UCSD-AML1 (cell line): ENCODE results near the gene EFCAB8.

Experiments used
- DNase-seq: peaks from one replicate; lab custom pipeline; 2025; ENCODE audit not compliant: unreplicated experiment; lab: John Stamatoyannopoulos, UW

EFCAB8 gene

GRCh38 chr20:32983459-32984112 lies 124.9 kb downstream of the EFCAB8 start:
- DNase-seq, result no peak

- no peak for DNase-seq
These were observed 125.5 kb downstream of the EFCAB8 start for GRCh38 chr20:32984196-32984595.

GRCh38 chr20:32984631-32985354 lies 126.1 kb downstream of the EFCAB8 start:
- DNase-seq, result no peak

GRCh38 chr20:32985596-32985995 lies 126.9 kb downstream of the EFCAB8 start:
- no peak for DNase-seq

- DNase-seq, result no peak
These were observed 127.7 kb downstream of the EFCAB8 start for GRCh38 chr20:32986331-32986966.

GRCh38 chr20:32987044-32987825 lies 128.5 kb downstream of the EFCAB8 start:
- DNase-seq, result no peak

- DNase-seq, result no peak
These were observed 129.3 kb downstream of the EFCAB8 start for GRCh38 chr20:32988008-32988407.

GRCh38 chr20:32989507-32990283 lies 131.0 kb downstream of the EFCAB8 start:
- no peak for DNase-seq

GRCh38 chr20:32990426-32990825 lies 131.7 kb downstream of the EFCAB8 start:
- DNase-seq, result no peak

GRCh38 chr20:32991383-32991782 lies 132.7 kb downstream of the EFCAB8 start:
- DNase-seq, result no peak

GRCh38 chr20:32991792-32992641 lies 133.3 kb downstream of the EFCAB8 start:
- no peak for DNase-seq

GRCh38 chr20:32993496-32994050 lies 134.8 kb downstream of the EFCAB8 start:
- no peak for DNase-seq

- DNase-seq, result no peak
These were observed 137.1 kb downstream of the EFCAB8 start for GRCh38 chr20:32995802-32996201.

- no peak for DNase-seq
These were observed 138.7 kb downstream of the EFCAB8 start for GRCh38 chr20:32997431-32997830.

GRCh38 chr20:32999603-33000250 lies 141.0 kb downstream of the EFCAB8 start:
- DNase-seq, result peak; percentile 24

- no peak for DNase-seq
These were observed 142.2 kb downstream of the EFCAB8 start for GRCh38 chr20:33000802-33001466.

GRCh38 chr20:33002087-33002808 lies 143.5 kb downstream of the EFCAB8 start:
- no peak for DNase-seq
